GM19193 (cell line): ENCODE results near the gene CIPC.

ENCODE experiments used
- POLR2A ChIP-seq: IDR thresholded peaks from 4 replicates; pipeline ENCODE4 v1.6.1; 2011; ENCODE audit not compliant: insufficient read depth, insufficient read length; ENCODE audit errors: extremely low read depth

Gene CIPC

DNA sequence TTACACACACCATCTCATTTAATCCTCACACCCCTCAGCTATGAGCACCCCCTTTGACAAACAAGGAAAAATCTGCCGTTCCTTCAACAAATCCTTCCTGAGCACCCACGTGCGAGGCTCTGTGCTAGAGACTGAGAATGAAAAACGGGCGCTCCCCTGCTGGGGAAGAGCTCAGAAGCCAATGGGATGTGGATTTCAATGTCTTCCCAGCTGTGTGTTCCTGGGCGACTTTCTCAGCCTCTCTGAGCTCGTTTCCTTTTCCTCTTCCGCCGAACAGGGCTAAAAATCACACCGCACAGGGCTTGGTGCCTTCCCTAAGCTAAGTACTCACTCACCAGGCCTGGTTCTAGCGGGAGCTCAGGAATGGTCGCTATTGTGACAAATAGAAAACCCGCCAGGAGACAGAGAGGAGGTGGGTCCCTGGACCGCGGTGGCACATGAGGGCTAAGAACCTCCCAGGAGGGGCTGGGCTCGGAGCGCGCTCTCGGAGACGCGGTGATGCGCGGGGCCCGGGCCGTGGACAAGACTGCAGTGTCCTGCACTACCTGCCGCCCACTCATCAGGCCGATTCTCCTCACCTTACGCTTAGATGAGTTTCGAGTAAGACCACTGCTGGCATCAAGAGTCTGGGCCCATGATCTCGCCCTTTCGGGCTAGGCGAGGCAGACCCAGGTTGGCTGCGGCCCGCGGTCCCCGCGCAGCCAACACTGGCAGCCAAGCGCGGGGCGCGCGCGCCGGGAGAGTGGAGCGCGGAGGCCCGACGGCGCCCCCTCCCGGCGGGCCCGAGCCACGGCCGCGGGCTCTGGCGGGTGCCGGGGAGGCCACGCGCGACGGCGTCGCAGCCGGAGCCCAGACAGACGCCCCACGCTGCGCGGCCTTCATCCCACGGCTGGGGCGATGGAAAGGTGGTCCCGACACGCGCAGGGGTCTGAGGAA, 26.6 kb downstream of the CIPC start:
- no peak for TF ChIP-seq POLR2A

GRCh38 chr14:77125281-77125801, 27.3 kb downstream of the CIPC start:
- no peak for TF ChIP-seq POLR2A

DNA sequence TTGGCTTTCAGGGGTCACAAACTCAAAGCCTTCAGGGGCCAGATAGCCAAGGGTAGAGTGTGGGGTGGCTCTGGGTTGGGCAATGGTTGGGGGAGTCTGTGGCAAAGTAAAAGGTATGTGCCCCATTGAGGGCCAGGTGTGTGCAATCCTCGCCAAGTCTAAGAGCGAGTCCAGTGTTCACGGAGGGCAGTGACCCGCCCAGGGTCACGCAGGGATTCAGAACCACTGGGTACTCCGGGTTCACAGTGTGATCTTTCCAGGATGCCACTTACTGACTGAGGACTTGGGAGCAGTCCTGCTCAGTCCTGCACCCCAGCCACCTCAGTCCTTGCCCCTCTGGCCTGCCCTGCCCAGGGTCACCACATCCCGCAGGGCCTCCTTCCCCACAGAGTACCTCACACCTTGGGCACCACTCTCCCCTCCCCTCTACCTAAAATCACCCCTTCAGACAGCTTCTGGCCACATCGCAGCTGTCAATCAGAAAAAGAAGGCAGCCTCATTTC, 27.8 kb downstream of the CIPC start:
- TF ChIP-seq POLR2A = no peak

DNA sequence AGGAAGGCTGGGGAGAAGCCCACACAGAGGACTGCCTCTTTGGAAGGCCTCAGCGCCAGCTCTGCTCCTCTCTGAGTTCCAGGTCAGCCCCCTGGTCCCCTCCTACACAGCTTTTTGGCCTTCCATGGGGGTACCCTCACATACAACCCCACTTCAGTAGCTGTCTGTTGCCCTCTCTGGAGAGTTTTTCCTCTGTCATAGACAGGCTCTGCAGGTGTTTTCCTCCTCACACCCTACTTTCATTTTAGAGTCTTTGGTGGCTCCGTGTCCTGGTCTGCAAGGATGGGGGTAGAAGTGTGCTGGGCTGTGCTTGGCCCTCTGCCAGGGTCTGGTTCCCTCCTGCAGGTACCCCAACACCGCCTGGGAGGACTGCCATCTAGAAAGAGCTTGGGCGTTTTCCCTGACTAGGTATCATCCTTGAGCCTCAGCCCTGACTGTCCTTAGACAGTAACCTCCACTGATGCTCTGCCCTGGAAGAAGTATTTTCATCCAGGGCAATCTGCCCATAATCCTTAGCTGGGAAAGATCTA, 28.5 kb downstream of the CIPC start:
- TF ChIP-seq POLR2A = no peak

DNA sequence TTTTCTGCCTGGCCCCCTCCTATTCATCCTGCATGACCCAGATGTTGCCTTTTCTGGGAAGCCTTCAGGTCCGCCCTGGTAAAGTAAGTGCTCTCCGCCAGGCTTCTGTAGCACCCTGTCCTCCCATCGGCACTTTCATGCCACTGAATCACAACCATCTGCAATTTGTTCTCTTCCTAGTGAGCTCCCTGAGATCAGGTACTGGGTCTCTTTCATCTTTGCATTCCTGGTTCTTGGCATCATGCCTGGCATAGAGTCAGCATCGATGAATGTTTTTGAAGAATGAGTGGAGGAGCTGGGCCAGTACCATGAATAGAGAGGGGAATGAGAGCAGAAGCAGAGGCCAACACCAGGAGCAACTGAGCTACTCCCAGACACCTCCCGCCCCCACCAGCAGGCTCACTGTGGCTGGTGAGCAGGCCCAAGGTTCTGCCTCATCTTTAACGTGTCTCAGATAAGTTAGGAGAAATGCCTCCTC, 30.4 kb downstream of the CIPC start:
- TF ChIP-seq POLR2A = no peak

DNA sequence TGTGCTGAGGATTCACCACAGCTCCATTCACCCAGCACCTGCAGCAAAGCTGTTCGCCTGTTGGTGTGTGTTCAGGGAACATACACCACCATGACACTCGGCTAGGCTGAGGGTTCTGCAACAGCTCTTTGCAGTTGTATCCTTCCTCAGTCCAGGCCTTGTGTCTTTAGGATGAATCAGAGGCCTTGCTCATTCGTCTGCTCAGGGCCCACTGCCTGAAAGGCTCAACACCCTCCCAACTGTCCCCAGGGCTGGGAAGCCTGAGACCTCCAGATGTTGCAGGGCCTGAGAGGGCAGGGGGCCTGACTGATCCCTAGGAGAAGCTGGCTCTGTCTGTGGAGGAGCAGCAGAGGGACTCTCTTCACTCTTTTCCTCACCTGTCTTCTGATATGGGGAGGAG, 32.3 kb downstream of the CIPC start:
- no peak for TF ChIP-seq POLR2A

DNA sequence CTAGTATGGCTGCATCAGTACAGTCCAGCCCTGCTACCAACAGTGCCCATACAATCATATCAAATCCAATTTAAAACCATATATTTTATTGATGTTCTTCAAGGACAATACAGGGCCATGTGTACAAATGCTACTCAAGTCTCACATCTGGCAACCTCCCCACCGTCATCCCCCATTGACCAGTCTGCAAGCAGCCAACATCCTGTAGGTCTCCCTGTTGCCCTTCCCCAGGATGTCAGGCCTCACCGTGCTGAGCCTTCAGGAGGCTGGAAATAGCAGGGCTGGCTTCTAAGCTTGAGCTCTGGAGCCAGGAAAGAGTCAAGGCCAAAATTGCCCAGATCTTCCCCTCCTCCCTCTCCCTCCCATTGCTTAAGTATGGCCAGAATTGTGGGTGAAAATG, 33.1 kb downstream of the CIPC start:
- no peak for TF ChIP-seq POLR2A

- no peak for TF ChIP-seq POLR2A
Measured at GRCh38 chr14:77131871-77132486, 33.9 kb downstream of the CIPC start.

- no peak for TF ChIP-seq POLR2A
Measured at GRCh38 chr14:77133720-77134338, 35.8 kb downstream of the CIPC start.

DNA sequence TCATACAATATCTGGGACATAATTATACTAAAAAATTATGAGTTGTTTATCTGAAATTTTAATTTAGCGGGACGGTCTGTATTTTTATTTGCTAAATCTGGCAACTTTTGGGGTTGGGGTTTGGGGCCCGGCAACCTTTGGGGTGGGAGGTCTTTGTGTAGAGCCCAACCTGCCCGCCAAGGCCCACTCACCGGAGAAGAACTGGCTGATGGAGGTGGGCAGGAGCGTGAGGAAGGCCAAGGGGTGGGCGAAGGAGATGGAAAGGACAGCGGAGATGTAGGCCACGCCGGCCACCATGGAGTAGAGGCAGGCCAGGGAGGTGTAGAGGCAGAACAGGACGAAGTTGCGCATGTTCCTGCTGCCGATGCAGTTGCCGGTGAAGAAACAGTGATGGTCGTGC, 41.0 kb downstream of the CIPC start:
- no peak for TF ChIP-seq POLR2A

DNA sequence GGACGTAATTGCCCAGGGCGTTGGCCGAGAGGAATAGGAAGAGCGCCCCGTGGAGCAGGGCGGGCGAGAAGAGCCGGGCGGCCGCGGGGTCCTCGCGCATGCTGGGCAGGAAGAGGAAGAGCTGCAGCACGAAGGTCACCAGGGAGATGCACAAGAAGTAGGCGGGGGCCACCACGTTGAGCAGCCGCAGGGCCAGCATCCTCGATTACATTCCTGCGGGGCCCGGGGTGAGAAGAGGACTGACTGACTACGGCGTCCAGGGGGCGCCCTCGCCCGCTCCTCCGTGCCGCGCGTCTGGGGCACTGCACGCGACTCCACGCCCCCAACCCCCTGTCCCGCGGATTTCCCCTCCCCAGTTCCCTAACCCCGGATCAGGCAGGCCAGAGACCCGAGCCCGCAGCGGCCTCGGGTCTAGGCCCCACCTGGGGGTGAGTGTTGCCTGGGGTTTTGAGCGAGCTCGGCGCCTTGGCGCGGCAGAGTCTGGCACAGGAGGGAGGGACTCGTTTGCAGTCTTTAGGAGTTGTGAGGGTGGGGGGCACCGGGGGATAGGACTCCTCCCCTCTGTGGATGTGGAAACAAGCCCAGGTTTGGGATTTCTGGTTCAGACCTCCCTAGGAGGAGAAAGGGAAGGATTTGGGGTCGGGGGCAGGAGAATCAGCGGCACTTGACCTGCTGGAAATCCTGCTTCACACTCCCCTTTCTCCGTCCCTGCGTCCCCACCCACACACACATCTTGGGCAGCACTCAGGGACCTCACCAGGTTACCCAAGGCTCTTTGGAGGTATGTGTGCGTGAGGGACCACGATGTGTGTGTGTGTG, 41.7 kb downstream of the CIPC start:
- TF ChIP-seq POLR2A = no peak

- no peak for TF ChIP-seq POLR2A
Measured at GRCh38 chr14:77140359-77141213, 42.5 kb downstream of the CIPC start.

DNA sequence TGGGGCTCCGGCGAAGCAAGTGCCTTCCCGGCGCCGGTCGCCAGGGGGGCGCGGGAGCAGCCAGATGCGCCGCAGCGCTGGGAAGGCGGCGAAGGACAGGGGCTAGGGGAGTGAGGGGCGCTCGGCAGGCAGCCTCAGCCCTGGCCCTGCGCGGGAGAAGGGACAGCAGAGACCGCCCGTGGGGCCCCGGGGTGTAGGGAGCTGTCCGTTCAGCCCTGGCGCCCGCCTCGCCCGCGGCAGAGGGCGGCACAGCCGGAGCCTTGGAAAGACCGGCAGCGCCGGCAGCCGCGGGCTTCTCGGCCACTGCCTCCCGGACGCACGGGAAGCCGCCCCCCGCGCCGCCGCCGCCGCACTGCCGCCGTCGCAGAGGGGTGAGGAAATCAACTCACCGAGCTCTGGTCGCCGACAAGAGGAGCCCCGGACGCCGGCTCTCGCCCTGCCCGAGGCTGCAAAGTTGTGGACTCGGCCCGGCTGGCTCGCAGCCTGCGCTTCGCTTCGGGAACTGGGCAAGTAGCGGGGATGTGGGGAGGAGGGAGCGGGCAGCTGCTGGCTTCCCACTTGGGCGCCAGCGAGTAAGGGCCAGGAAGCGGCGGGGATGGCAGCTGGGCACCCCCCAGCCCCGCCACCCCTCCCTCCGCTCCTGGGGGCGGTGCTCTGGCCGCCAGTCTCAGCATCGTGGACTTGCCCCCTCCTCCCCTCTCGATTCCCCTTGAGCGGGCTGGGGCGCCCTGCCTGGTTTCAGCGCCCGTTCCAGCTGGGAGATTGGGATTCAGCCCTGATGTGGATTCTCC, 43.4 kb downstream of the CIPC start, which contains the start of gene ZDHHC22:
TSS of gene ZDHHC22 (minus strand) at position 578 of the 791 bp plus-strand sequence. CDS start 2,053 bp downstream, outside the sequence.
- TF ChIP-seq POLR2A = no peak
